ENCODE results near the gene COG8.
"Not testable (repeated sequence)": the region's sequence is repeated elsewhere in the genome, so short reads cannot be mapped to it uniquely, and the experiment has no call there.

COG8 gene

DNA sequence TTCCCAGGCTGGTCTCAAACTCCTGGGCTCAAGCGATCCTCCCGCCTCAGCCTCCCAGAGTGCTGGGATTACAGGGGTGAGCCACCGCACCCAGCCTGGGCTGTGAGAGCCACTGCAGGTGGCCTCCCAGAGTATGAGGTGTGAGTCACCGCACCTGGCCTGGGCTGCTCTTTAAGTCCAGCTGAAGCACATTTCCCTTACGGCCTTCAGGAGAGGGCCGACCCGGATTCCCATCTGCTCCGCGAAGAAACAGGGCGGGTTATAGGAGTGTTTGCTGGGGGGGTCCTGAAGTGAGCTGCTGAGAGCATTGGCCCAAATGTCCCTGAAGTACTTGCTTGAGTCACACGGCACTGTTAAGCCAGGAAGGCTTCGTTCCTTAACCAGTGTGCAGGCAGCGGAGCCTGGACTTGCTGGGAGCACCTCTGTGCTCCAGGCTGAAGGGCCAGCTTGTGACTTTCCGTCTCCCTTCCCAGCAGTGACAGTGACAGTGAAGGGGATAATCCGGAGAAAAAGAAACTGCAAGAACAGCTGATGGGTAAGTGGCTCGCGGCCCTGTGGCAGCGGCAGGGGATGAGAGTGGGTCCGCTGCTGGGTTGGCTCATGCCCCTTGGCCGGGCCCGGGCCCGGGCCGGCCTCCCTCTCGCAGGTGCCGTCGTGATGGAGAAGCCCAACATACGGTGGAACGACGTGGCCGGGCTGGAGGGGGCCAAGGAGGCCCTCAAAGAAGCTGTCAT, 21.0 kb downstream of the COG8 start:
- DNase-seq: no peak

DNA sequence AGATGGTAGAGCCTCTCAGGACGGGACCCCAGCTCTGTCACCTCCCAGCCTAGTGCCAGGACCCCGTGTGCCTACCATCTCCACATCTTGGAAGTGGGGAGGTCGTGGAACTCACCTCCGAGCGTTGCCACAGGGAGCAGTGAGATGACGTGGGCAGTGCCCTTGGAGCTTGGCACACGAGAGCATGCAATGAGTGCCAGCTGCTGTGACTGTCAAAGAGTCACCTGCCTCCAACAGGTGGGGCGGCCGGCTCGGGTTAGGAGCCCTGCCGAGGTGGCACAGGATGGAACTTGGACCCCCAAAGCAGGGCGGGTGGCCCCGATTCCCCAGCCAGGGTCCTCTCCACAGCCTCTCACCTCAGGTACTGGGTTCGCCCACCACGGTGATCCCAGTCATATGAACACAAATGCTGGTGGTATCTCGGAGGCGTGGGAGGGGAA, 22.7 kb downstream of the COG8 start:
- DNase-seq: no peak

DNA sequence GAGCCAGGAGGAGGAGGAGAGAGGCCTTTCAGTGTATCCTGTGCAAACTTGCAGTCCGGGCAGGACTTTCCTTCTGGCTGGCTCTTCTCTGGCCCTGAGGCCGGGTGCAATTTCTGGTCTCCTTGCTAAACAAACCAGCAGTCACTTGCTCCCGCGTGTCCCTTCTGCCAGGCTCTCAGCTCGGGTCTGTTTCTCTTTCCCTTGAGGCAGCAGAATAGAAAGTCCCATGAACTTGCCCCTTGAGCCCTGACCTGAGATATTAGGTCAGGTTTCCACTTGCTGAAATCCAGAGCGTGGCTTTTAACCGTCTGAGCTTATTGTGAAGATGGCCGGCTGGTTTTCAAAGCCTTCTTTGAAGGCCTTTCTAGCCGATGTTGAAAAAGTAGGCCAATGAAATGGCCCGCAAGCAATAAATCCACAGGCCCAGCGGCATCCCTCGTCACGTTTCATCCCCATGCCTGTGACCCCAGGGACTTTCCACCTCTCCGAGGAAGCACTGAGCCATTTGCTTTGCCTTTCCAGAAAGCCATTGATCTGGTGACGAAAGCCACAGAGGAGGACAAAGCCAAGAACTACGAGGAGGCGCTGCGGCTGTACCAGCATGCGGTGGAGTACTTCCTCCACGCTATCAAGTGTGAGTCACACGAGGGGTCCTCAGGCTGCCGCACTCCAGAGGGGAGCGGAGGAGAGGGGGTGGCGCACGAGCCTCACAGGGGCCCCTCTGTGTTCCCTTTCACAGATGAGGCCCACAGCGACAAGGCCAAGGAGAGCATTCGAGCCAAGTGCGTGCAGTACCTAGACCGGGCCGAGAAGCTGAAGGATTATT, 23.7 kb downstream of the COG8 start:
- no peak for DNase-seq

DNA sequence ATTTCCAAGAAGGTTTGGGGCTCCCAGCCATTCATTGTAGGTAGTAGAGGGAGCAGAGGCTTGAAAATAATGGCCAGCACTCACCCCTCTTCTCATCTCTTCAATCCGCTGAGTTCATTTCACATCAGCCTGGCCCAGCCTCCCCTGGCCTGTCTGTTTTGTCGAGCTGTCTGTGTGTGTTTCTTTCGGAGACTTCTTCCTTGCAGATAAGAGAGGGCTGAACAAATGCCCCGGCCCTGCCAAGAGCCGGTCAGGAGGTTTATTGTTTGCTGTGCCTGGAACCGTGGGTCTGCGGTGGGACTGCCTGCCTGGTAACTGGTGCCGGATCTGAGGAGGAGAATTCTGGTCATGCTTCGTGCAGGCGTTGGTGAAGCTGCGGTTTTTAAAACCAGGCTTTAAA, 24.8 kb downstream of the COG8 start:
- DNase-seq: no peak

DNA sequence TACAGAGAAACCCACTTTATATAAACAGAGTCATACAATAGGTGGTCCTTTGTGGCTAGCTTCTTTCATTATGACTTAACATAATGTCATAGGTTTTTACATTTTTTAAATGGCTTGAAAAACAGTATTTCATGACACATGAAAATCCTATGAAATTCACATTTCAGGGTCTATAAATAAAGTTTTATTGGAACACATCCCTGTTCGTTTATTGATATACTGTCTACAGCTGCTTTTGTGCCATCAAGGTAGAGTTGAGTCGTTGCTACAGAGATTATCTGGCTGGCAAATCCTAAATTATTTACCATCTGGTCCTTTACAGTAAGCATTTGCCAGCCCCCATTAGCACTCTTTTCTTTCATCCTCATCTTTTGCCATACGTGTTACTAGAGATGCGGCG, 25.9 kb downstream of the COG8 start:
- DNase-seq: no peak

DNA sequence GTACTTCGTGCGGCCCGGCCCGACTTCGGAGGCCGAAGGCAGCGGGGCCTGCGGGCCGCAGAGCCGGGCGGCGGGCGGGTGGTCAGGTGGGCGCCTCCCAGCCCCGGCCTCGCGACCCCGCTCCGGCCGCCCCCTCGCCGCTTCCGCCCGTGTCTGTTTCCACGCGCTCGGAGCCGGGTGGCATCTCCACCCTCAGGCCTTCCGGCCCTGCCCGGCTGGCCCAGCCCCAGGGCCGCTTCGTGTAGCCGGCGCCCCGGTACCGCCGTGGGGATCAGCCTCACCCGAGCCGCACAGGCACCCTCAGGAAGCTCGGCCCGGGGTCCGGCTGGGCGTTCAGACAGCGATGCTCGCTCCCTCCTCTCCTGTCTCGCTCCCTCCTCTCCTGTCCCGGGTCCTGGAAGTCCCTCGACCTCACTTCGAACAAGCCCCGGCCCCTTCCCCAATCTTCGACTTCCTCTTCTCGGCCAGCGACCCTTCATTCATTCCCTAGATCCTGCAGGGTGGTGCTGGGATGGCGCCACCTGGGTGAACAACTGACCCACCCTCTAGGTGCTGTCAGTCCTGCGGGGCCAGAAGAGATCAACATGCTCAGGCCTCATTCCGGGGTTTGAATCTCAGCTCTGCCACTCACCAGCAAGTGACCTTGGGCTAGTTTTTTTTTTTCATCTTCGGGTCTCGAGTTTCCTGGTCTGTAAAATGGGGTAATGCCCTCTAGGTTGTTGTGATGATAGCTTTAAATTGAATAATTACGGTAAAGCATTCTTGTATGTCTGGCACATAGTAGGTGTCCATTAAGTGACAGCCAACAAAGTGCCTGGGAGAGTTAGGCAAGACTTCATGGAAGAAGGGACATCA, 27.6 kb downstream of the COG8 start:
- no peak for DNase-seq

DNA sequence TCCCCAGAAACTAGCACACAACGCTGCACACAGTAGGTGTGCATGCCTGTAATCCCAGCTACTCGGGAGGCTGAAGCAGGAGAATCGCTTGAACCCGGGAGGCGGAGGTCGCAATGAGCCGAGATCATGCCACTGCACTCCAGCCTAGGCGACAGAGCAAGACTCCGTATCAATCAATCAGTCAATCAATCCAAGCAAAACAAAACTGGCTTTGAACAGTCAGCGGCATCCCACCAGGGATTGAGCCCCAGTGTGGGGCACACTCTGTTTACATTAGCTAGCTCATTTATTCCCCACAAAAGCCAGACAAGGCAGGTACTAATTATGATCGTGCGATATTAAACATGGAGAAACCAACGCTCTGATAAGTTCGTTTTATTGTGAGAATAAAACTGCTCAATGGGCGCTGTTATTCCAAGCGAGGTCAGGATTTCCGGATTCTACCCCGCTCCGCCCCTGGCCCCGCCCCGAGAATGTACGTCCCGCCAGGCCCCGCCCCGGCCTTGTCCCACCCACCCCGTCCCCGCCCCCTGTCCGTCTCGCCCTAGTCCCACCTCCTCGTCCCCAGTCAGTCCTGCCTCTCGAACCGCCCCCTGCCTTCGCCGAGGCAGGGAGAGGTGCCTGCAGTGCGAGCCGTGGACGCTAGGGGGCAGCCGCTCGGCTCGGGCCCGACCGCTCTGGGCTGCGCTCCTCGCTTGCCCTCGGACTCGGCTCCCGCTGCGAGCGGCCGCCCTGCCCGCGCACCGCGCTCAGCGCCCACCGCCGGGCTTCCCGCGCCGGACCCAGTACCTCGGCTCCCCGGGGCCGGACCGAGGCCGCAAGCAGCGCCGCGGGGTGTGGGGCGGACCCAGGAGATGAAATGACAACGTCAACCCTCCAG, 28.5 kb downstream of the COG8 start, which contains the start of gene VPS4A:
Gene VPS4A, plus strand, starts transcription at position 698 of the 880 bp plus-strand sequence. Its CDS starts 162 bp downstream, at position 860.
- peak; percentile 82 for DNase-seq

DNA sequence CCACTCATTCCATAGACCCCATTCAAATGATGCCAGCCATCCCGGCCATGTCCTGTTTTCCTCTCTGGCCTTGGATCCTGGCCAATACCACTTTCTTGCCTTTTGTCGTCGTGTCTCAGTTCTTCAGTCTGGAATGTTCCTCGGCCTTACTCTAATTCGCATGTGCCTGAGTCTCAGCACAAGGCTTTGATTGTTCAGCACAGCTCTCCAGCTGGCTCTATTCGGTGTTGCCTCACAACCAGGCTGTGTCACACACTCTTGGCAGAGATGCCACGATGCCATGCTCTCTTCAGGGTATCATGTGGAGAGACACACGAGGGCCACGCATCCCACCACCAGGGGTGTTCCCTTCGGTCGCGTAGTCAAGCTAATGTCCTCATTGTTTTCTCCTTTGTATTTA, 30.0 kb downstream of the COG8 start:
- no peak for DNase-seq

DNA sequence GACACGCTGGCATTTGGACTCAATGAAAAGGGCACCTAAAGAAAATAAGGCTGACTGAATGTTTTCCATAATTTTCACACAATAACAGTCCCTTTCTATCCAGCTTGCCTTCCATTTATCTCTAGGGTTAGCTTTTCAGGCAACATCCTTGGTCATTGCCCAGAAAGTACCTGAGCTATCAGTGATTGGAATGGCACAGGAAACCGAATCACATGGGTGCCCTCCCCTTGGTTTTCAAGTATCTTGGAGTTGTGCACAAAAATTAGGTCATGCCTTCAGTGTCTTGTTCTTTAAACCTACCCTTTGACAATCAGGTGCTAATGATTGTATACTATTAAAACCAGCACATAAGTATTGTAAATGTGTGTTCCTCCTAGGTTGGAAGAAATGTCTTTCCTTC, 31.5 kb downstream of the COG8 start:
- DNase-seq: no peak

DNA sequence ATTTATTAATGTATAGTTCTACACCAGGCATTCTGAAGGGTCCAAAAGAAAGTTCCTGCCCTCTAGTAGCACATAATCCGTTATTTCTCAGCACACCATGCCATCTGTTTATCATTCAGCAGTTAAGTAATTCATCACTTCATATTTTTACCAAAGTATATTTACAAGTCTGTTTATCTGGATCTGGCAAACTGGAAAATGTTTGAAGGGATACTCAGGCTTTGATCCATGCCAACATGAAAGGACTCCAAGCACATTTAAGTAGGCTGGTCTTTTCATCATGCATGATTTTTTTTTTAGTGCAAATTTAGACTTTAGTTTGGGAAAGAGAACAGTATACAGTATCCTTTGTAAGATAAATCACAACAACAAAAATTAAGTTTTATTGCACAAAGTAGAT, 32.3 kb downstream of the COG8 start:
- no peak for DNase-seq

DNA sequence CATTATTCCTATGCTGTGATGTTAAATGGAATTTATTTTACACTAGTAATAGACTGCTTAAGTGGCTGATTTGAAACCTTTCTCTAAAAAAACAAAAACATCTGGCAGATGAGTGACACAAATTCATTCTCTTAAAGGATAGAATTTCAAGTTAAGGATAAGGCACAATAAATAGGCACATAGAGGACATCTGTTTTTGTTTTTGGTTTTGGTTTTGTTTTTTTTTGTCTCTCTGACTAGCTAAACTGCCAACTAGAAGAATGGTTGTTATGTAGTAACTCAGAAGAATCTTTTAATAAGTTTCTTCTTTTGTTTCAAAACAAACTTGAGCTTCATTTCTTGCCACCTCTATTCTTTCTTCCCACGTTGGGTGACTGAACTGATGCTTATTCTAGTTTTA, 33.3 kb downstream of the COG8 start:
- no peak for DNase-seq

DNA sequence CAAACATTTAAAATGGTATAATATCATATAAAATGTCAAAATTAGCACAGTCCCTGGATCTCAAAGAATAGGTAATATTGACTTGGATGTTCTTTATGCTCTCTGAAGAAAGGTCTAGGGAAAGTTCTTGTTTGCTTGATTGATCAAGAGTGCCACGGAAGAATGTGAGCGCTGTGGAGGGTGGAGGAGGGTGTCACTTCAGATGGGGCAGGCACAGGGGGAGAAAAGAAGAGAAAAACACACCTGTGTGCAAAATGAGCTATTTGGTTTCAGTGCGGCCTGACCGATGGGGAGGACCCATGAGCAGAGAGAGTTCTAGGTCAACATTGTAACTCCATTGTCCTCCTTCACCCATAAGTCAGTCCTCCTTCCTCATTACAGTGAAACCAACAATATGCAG, 37.1 kb downstream of the COG8 start:
- DNase-seq: no peak

DNA sequence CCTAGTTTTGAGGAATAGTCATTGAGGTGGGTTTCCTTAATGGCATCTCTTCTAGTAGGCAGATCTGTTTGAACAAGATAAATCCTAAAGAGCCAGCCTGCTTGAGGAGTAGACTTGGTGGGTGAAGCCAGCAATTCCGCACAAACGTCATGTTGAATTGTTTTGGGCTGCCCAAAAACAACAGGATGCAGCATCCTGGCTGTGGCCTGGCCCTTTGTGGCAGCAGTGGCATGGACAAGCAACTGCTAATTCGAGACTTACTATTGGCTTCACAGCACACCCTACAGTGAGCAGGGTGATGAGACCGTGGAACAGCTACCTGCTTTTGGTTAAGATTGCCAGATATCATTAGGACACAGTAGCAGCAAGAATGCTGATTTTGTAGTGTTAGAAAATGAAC, 37.5 kb downstream of the COG8 start:
- DNase-seq: no peak

DNA sequence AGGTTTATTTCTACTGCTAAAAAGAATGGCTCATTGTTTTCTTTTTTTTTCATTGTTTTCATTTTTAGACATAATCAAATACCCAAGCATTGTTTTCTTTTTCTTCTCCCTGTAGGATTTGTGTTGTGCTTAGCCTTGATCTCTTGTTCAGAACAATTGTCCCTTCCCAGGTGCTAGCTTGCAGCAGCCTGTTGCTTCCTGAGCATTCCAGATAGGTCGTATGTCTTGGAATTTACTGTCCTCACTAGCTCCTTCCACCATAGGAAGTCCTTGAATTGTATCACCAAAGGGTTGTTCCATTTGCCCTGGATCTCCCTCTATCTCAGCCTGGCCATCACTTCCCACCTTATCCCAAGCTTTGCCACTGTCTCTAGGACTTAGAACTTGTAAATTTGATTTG, 38.2 kb downstream of the COG8 start:
- no peak for DNase-seq

DNA sequence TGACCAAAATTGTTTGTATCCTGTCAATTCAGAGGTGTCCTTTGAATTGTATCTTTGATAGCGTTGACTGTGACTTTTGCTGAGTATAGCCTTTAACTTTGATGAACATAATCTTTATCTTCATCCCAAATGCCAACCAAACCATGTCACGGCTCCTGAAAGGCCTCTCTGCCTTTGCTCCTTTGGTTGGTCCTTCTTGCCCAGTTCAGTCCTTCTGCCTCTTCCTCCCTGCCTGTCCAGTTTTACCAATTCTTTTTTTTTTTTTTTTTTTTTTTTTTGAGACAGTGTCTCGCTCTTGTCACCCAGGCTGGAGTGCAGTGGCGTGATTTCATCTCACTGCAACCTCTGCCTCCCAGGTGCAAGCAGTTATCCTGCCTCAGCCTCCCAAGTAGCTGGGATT, 41.1 kb downstream of the COG8 start:
- no peak for DNase-seq

DNA sequence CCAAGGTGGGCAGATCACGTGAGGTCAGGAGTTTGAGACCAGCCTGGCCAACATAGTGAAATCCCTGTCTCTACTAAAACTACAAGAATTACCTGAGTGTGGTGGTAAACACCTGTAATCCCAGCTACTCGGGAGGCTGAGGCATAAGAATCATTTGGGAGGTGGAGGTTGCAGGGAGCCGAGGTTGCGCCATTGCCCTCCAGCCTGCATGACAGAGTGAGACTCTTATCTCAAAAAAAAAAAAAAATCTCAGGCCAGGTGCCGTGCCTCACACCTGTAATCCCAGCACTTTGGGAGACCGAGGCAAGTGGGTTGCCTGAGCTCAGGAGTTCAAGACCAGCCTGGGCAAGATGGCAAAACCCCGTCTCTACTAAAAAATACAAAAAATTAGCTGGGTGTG, 42.6 kb downstream of the COG8 start:
- DNase-seq: not testable (repeated sequence)

DNA sequence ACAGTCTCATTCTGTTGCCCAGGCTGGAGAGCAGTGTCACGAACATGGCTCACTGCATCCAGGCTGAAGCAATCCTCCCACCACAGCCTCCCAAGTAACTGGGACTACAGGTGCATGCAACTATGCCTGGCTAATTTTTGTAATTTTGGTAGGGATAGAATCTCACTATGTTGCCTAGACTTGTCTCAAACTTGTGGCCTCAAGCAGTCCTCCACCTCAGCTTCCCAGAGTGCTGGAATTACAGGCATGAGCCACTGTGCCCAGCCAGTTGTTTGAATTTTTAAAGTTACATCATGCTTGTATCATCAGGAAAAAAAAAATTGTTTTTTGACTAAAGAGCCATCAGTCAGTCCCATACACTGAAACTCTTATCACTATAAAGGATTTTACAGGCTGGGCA, 45.3 kb downstream of the COG8 start:
- DNase-seq: no peak

DNA sequence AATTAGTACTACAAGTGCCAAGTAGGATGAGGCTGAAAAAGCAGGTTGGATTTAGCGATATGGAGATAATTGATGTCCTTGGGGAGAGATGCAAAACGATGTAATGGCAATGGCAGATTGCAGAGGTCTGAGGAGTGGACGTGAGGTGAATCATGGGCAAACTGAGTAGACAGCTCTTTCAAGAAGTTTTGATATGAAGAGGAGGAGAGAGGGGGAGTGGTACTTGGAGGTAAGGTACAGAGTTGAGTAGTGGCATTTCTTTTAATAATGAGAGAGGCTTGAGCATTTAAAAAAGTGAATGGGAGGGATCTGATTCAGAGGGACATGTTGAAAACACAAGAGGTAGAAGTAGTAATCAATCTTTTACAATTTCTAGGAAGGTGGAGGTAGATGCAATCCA, 46.0 kb downstream of the COG8 start:
- no peak for DNase-seq

DNA sequence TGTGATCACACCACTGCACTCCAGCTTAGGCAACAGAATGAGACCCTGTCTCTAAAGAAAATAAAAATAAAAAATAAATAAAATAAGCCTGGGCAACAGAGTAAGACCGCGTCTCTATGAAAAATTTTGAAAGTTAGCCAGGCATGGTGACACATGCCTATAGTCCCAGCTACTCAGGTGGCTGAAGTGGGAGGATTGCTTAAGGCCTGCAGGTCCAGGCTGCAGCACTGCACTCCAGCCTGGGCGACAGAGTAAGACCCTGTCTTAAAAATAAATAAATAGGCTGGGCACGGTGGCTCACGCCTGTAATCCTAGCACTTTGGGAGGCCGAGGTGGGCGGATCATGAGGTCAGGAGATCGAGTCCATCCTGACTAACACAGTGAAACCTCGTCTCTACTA, 47.7 kb downstream of the COG8 start:
- not testable (repeated sequence) for DNase-seq

DNA sequence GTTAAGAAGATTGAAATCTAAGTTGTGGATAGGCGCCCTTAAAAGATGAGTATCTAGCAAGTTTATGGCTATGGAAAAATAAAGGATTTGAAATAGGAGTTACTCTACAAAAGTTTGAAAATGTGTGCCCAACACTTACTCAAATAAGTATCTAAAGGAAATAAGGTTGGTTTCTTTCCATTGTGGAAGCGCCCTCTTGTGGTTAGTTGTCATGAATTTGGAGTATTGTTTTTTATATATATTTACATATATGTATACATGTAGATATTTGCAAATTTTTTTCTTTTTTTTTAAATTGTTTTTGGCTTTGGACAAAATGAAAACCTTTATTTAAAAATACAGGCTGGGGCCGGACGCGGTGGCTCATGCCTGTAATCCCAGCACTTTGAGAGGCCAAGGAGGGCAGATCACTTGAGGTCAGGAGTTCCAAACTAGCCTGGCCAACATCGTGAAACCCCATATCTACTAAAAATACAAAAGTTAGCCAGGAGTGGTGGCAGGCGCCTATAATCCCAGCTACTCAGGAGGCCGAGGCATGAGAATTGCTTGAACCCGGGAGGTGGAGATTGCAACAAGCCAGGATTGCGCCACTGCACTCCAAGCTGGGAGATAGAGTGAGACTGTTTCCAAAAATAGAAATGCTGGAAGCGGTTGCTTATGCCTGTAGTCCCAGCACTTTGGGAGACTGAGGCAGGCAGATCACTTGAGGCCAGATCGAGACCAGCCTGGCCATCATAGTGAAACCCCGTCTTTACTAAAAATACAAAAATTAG, 52.2 kb downstream of the COG8 start:
- no peak for DNase-seq

DNA sequence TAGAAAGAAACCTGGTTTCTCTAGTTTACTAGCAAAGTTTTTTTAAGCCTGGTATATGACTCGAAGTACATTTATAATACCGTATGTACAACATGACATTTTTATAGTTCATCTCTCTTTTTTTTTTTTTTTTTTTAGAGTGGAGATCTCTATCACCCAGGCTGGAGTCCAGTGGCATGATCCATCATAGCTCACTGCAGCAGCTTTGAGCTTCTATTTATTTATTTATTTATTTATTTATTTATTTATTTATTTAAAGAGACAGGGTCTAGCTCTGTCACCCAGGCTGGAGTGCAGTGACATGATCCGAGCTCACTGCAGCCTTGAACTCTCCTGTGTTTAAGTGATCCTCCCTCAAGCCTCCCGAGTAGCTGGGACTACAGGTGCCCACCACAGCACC, 54.1 kb downstream of the COG8 start:
- DNase-seq: no peak

DNA sequence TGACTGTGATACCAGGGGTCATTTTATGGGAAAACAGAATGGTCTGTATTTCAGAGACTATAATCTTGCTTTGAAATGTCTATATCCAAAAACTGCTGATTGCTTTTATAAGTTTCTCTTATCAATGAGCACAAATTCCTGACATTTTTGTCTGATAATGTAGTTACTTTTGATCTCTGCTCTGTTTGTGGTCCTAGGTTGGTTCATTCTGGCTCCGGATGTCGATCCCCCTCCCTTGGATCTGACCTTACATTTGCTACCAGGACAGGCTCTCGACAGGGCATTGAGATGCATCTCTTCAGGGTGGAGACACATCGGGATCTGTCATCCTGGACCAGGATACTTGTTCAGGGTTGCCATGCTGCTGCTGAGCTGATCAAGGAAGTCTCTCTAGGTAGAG, 55.5 kb downstream of the COG8 start:
- no peak for DNase-seq

All from NCI-H510A (cell line).